ENCODE results near the gene STAB1. TPM values are rescaled to one million over a fixed set of nuclear protein-coding genes. Genes with fewer than 3 reads are reported as not detected.

STAB1 gene
- total and polyA plus RNA-seq, 10 of the 15 experiments (the other 5 are each of a cell fraction or from before 2014, with no cell fraction given): 0.46 TPM; not detected in 9

DNA sequence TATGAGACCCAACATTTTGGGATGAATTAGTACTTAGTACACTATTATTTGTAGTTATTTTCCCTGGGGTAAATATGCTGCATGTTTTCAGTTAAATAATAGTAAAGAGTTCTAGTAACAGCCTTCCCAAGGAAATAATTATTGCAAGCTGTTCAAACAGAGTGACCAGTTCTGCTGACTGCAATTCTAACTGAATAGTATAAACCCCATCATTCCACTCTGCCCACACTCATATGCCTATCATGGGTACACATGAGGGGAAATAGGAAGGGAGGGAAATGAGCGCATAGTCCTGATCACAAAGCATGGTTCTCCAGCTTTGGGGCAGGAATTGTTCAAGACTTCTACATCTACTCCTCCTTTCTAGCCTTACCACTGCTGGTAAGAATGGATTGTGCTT is 59.9 kb downstream of the STAB1 start:
- in situ Hi-C loops (cut with MboI) (no loop called here), intact Hi-C loops (cut with micrococcal nuclease; ENCODE audit: unreplicated experiment) (no loop called here)
- Histone ChIP-seq H3K4me1 (ENCODE audit: control insufficient read depth, insufficient read depth, low read length) (no peaks in the 10 kb centered on the region), H3K4me2 (ENCODE audit: control insufficient read depth, insufficient read depth) (no peak overlapping the region), H3K27me3 (replicated peaks in 1 of 2; ENCODE audit: control insufficient read depth in 2 of 2, insufficient read depth in 2 of 2, low read length in 1 of 2) (no peaks in the 10 kb centered on the region), H3K79me2 (ENCODE audit: control insufficient read depth, insufficient read depth, low read length) (no peaks in the 10 kb centered on the region), H3K4me3 (no peak overlapping the region), H3K36me3 (ENCODE audit: control insufficient read depth in 2 of 2, insufficient read depth in 2 of 2, low read length in 1 of 2) (peaks cover 5 to 37% of the 10 kb centered on the region in 2 experiments), H3K9me3 (replicated peaks; ENCODE audit: control insufficient read depth, insufficient read depth, low read length) (no peaks in the 10 kb centered on the region), H3K9ac (ENCODE audit: control insufficient read depth, insufficient read depth, low read length) (no peak overlapping the region), H2AFZ (ENCODE audit: control insufficient read depth, low read depth, low read length) (no peak overlapping the region), H4K20me1 (ENCODE audit: control insufficient read depth, insufficient read depth) (no peaks in the 10 kb centered on the region), H3K27ac (ENCODE audit: control insufficient read depth, insufficient read depth) (no peak overlapping the region)
- no peak for FAIRE-seq
- no peak for ATAC-seq
- SMC1A ChIA-PET (ENCODE audit: uncharacterized antibody, unreplicated experiment): no interaction called here
- no peak for DNase-seq (ENCODE audit: low read depth, low spot score)
- WGBS (ENCODE audit: insufficient coverage, insufficient replicate concordance, low lambda C conversion rate, missing lambda C conversion rate): 94% methylated on average over 1 of the region's 1 CpG
- no peak for TF ChIP-seq GATAD2B (conservative IDR thresholded peaks at IDR 0.05; ENCODE audit: low read depth)
- TF ChIP-seq RFX5 (IDR thresholded peaks at IDR 0.05; ENCODE audit: low read depth, low read length): no peak
- no peak for TF ChIP-seq KAT2A (conservative IDR thresholded peaks at IDR 0.05; ENCODE audit: control insufficient read depth, low read depth, low read length)
- TF ChIP-seq KDM1A (IDR thresholded peaks at IDR 0.05; ENCODE audit: borderline replicate concordance): no peak
- TF ChIP-seq, protein P1, sequence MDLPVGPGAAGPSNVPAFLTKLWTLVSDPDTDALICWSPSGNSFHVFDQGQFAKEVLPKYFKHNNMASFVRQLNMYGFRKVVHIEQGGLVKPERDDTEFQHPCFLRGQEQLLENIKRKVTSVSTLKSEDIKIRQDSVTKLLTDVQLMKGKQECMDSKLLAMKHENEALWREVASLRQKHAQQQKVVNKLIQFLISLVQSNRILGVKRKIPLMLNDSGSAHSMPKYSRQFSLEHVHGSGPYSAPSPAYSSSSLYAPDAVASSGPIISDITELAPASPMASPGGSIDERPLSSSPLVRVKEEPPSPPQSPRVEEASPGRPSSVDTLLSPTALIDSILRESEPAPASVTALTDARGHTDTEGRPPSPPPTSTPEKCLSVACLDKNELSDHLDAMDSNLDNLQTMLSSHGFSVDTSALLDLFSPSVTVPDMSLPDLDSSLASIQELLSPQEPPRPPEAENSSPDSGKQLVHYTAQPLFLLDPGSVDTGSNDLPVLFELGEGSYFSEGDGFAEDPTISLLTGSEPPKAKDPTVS (IDR thresholded peaks at IDR 0.05; ENCODE audit: low read depth, low read length): no peak
- TF ChIP-seq ZNF274 (IDR thresholded peaks at IDR 0.05; ENCODE audit: insufficient read depth, insufficient read length): no peak
- TF ChIP-seq, protein P2, sequence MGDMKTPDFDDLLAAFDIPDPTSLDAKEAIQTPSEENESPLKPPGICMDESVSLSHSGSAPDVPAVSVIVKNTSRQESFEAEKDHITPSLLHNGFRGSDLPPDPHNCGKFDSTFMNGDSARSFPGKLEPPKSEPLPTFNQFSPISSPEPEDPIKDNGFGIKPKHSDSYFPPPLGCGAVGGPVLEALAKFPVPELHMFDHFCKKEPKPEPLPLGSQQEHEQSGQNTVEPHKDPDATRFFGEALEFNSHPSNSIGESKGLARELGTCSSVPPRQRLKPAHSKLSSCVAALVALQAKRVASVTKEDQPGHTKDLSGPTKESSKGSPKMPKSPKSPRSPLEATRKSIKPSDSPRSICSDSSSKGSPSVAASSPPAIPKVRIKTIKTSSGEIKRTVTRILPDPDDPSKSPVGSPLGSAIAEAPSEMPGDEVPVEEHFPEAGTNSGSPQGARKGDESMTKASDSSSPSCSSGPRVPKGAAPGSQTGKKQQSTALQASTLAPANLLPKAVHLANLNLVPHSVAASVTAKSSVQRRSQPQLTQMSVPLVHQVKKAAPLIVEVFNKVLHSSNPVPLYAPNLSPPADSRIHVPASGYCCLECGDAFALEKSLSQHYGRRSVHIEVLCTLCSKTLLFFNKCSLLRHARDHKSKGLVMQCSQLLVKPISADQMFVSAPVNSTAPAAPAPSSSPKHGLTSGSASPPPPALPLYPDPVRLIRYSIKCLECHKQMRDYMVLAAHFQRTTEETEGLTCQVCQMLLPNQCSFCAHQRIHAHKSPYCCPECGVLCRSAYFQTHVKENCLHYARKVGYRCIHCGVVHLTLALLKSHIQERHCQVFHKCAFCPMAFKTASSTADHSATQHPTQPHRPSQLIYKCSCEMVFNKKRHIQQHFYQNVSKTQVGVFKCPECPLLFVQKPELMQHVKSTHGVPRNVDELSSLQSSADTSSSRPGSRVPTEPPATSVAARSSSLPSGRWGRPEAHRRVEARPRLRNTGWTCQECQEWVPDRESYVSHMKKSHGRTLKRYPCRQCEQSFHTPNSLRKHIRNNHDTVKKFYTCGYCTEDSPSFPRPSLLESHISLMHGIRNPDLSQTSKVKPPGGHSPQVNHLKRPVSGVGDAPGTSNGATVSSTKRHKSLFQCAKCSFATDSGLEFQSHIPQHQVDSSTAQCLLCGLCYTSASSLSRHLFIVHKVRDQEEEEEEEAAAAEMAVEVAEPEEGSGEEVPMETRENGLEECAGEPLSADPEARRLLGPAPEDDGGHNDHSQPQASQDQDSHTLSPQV (IDR thresholded peaks at IDR 0.05): no peak
- CTCF ChIA-PET: no interaction called here
- POLR2A ChIA-PET: no interaction called here
- no TSS peak for BruUV-seq (replicated peaks)
- RAD21 ChIA-PET (ENCODE audit: unreplicated experiment): no interaction called here

Measured in GM12878 (cell line).